ENCODE data around the gene KDM2B.

DNA sequence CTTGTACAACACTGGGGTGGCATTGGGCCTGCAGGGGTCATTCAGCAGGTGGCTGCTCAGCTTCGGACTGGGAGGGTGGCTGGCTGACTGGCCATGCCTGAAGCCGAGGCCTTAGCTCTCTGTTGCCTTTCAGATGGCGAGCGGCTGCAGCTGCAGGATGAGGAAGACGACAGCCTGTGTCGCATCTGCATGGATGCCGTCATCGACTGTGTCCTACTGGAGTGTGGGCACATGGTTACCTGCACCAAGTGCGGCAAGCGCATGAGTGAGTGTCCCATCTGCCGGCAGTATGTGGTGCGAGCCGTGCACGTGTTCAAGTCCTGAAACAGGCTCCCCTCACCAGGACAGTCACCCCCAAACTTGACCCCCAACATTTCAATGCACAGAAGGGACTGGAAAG lies 157.6 kb downstream of the KDM2B start:
- TF ChIP-seq, protein P1, sequence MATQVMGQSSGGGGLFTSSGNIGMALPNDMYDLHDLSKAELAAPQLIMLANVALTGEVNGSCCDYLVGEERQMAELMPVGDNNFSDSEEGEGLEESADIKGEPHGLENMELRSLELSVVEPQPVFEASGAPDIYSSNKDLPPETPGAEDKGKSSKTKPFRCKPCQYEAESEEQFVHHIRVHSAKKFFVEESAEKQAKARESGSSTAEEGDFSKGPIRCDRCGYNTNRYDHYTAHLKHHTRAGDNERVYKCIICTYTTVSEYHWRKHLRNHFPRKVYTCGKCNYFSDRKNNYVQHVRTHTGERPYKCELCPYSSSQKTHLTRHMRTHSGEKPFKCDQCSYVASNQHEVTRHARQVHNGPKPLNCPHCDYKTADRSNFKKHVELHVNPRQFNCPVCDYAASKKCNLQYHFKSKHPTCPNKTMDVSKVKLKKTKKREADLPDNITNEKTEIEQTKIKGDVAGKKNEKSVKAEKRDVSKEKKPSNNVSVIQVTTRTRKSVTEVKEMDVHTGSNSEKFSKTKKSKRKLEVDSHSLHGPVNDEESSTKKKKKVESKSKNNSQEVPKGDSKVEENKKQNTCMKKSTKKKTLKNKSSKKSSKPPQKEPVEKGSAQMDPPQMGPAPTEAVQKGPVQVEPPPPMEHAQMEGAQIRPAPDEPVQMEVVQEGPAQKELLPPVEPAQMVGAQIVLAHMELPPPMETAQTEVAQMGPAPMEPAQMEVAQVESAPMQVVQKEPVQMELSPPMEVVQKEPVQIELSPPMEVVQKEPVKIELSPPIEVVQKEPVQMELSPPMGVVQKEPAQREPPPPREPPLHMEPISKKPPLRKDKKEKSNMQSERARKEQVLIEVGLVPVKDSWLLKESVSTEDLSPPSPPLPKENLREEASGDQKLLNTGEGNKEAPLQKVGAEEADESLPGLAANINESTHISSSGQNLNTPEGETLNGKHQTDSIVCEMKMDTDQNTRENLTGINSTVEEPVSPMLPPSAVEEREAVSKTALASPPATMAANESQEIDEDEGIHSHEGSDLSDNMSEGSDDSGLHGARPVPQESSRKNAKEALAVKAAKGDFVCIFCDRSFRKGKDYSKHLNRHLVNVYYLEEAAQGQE (IDR thresholded peaks at IDR 0.05; ENCODE audit: borderline replicate concordance): no peak
- TF ChIP-seq CTCF (IDR thresholded peaks at IDR 0.05; ENCODE audit: poor library complexity, severe bottlenecking) (no peak), EZH2 (IDR thresholded peaks at IDR 0.05; ENCODE audit: borderline replicate concordance, insufficient read depth, low read length, poor library complexity, severe bottlenecking) (no peak), EP300 (conservative IDR thresholded peaks at IDR 0.05; ENCODE audit: poor library complexity, severe bottlenecking) (no peak), RAD21 (conservative IDR thresholded peaks at IDR 0.05) (no peak), TAF1 (IDR thresholded peaks at IDR 0.05; ENCODE audit: low read depth) (no peak), MXI1 (conservative IDR thresholded peaks at IDR 0.05; ENCODE audit: poor library complexity, severe bottlenecking) (no peak), POLR2AphosphoS5 (IDR thresholded peaks at IDR 0.05) (no peak)
